ENCODE data around the gene WFDC12. TPM values are rescaled to one million over a fixed set of nuclear protein-coding genes. Genes with fewer than 3 reads are reported as not detected.

WFDC12 gene
- total and polyA plus RNA-seq, 2 donors (not counting 1 experiment from before 2014, with no cell fraction given), result not detected

- Mint-ChIP-seq H3K4me1 (peaks cover 18% of the 10 kb centered on the region), H3K9me3 (ENCODE audit: insufficient read depth) (no peaks in the 10 kb centered on the region), H3K27ac (no peak within 1 kb of the TSS), H3K4me3 (peak within 1 kb of the TSS; percentile 35), H3K27me3 (peaks cover 57% of the 10 kb centered on the region)
- Histone ChIP-seq H3K27ac (ENCODE audit: low read length in 2 of 2) (no peak within 1 kb of the TSS), H4K20me1 (ENCODE audit: control insufficient read depth, insufficient read depth, low read length, poor library complexity, severe bottlenecking) (no peaks in the 10 kb centered on the region), H3K27me3 (replicated peaks in 1 of 4; ENCODE audit: control extremely low read depth in 1 of 4, control insufficient read depth in 3 of 4, insufficient read depth in 4 of 4, low read length in 3 of 4) (peaks cover 0 to 60% (median 31%) of the 10 kb centered on the region in 4 experiments), H3K9ac (ENCODE audit: low read length) (no peak within 1 kb of the TSS), H3K4me2 (replicated peaks; ENCODE audit: low read depth, low read length, poor library complexity, severe bottlenecking) (peak within 1 kb of the TSS; percentile 59), H3K4me1 (ENCODE audit: control insufficient read depth in 2 of 2, insufficient read depth in 2 of 2, low read length in 2 of 2) (peaks cover 19 to 22% of the 10 kb centered on the region in 2 donors), H3K36me3 (replicated peaks in 1 of 2; ENCODE audit: control extremely low read depth in 1 of 2, control insufficient read depth in 1 of 2, extremely low read depth in 1 of 2, insufficient read depth in 2 of 2, low read length in 1 of 2) (no peaks in the 10 kb centered on the region), H3K4me3 (ENCODE audit: control extremely low read depth in 1 of 5, extremely low read depth in 1 of 5, insufficient read depth in 1 of 5, low read depth in 2 of 5, low read length in 4 of 5) (peak within 1 kb of the TSS in 1 of 5 experiments; percentile 5), H3K79me2 (ENCODE audit: control insufficient read depth, insufficient read depth, low read length) (no peaks in the 10 kb centered on the region), H2AFZ (ENCODE audit: insufficient read depth, low read depth, low read length, poor library complexity, severe bottlenecking) (peak within 1 kb of the TSS; percentile 26), H3K9me3 (ENCODE audit: control extremely low read depth in 1 of 3, control insufficient read depth in 2 of 3, insufficient read depth in 1 of 3, low read length in 2 of 3) (peaks cover 0 to 8% (median 0%) of the 10 kb centered on the region in 3 donors)
- ChIA-PET POLR2A (no interaction called here), CTCF (interaction anchor here (1.0 to 1.5 kb wide), 6 partner anchors 9 to 670 kb away, joined by 3 to 11 read pairs (median 6); no protein-coding TSS in a partner anchor)
- TF ChIP-seq EZH2 (IDR thresholded peaks at IDR 0.05; ENCODE audit: borderline replicate concordance, insufficient read depth, low read depth, low read length, poor library complexity, severe bottlenecking) (no peak), CTCF (IDR thresholded peaks at IDR 0.05) (no peak)
- WGBS (ENCODE audit: insufficient coverage), result 6% methylated on average over 30 of the region's 38 CpGs
- DNase-seq (no peak), ATAC-seq (ENCODE audit: low read depth) (no peak)
- intact Hi-C loops (cut with micrococcal nuclease), result no loop called here
These were observed 23.6 kb downstream of the WFDC12 start, which contains the start of gene KCNS1 for GRCh38 chr20:45100563-45101245. TSS of gene KCNS1 (minus strand) at chr20:45101127. CDS start at chr20:45099236, 1,891 bp downstream.

Measured in B cell (primary cell).